Measurements from ENCODE around the gene HOXB7.

The HOXB7 gene

GRCh38 chr17:48626245-48627117 is 15.7 kb upstream of the HOXB7 start, which contains the start of gene HOXB9:
Gene HOXB9 (minus strand): TSS chr17:48626358. CDS start chr17:48626269, 89 bp downstream.
- peak; percentile 96 for DNase-seq (ENCODE audit: low read depth, low spot score)
- H3K4me3 ChIP-seq (ENCODE audit: low read depth, low read length) = peak within 1 kb of the TSS; percentile 74
- TF ChIP-seq CTCF (IDR thresholded peaks at IDR 0.05; ENCODE audit: low read depth, low read length) = no peak
- in situ Hi-C loops (cut with HindIII; ENCODE audit: low sequenced_read_pairs) = no loop called here

- in situ Hi-C loops (cut with HindIII; ENCODE audit: low sequenced_read_pairs) = no loop called here
- DNase-seq (ENCODE audit: low read depth, low spot score) = no peak
- H3K4me3 ChIP-seq (ENCODE audit: low read depth, low read length) = peak overlapping the region; percentile 74
- TF ChIP-seq CTCF (IDR thresholded peaks at IDR 0.05; ENCODE audit: low read depth, low read length) = no peak
Observed at GRCh38 chr17:48625495-48626244, 14.9 kb upstream of the HOXB7 start.

GRCh38 chr17:48624544-48625494 is 14.0 kb upstream of the HOXB7 start:
- TF ChIP-seq CTCF (IDR thresholded peaks at IDR 0.05; ENCODE audit: low read depth, low read length) = no peak
- peak; percentile 40 for DNase-seq (ENCODE audit: low read depth, low spot score)
- peak overlapping the region; percentile 74 for H3K4me3 ChIP-seq (ENCODE audit: low read depth, low read length)
- in situ Hi-C loops (cut with HindIII; ENCODE audit: low sequenced_read_pairs) = no loop called here

- TF ChIP-seq CTCF (IDR thresholded peaks at IDR 0.05; ENCODE audit: low read depth, low read length) = no peak
- H3K4me3 ChIP-seq (ENCODE audit: low read depth, low read length) = peak overlapping the region; percentile 74
- in situ Hi-C loops (cut with HindIII; ENCODE audit: low sequenced_read_pairs) = no loop called here
- DNase-seq (ENCODE audit: low read depth, low spot score) = no peak
Observed at GRCh38 chr17:48624118-48624517, 13.3 kb upstream of the HOXB7 start.

- peak overlapping the region; percentile 74 for H3K4me3 ChIP-seq (ENCODE audit: low read depth, low read length)
- in situ Hi-C loops (cut with HindIII; ENCODE audit: low sequenced_read_pairs) = no loop called here
Observed at GRCh38 chr17:48623583-48623982, 12.8 kb upstream of the HOXB7 start.

More at GRCh38 chr17:48623583-48623982, 12.8 kb upstream of the HOXB7 start:
- peak; percentile 29 for DNase-seq (ENCODE audit: low read depth, low spot score)
- TF ChIP-seq CTCF (IDR thresholded peaks at IDR 0.05; ENCODE audit: low read depth, low read length) = no peak
